Measurements from ENCODE around the gene HS1BP3. TPM values are rescaled to one million over a fixed set of nuclear protein-coding genes. Genes with fewer than 3 reads are reported as not detected.

The HS1BP3 gene
- total and polyA plus RNA-seq, 8 donors: 13.8 to 105 (median 23.3) TPM

DNA sequence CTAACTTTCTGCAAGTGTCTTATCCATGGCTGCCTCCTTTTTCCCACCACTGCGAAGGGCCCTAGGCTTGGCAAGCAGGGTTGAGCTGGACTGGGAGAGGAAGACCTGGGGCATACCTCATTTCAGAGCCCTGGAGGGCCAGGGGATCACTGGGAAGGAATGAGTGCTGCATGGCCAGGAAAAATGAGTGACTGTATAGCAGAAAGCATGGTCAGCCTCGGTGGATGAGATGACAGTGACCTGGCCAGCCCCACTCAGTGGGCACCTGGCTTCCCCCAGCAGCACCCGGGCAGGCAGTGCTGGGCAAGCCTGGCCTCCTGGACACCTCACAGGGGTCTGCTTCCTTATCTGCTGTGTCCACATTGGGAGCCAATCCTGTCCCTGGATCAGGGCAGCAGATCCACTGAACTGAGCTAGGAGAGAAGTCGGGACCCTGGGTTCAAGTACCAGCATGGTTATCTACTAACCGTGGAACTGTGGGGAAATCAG lies 76.4 kb downstream of the HS1BP3 start:
- intact Hi-C loops (cut with DNase I; ENCODE audit: low total_unique reads): no loop called here
- H3K27ac ChIP-seq: peak overlapping the region in 3 of 5 donors; percentile 41 to 67 (median 44)
- peaks cover 24 to 52% (median 44%) of the 10 kb centered on the region in 4 donors for H3K4me1 ChIP-seq
- H3K36me3 ChIP-seq: no peaks in the 10 kb centered on the region
- no peaks in the 10 kb centered on the region for H3K9me3 ChIP-seq
- H3K4me3 ChIP-seq: no peak overlapping the region
- 84 to 98% (median 92%) methylated on average over 3 to 5 of the region's 5 CpGs for WGBS, 5 donors
- TF ChIP-seq EP300 (IDR thresholded peaks at IDR 0.05) (no peak), POLR2AphosphoS5 (IDR thresholded peaks at IDR 0.05) (no peak), POLR2A (IDR thresholded peaks at IDR 0.05) (no peak)
- TF ChIP-seq, protein P1, sequence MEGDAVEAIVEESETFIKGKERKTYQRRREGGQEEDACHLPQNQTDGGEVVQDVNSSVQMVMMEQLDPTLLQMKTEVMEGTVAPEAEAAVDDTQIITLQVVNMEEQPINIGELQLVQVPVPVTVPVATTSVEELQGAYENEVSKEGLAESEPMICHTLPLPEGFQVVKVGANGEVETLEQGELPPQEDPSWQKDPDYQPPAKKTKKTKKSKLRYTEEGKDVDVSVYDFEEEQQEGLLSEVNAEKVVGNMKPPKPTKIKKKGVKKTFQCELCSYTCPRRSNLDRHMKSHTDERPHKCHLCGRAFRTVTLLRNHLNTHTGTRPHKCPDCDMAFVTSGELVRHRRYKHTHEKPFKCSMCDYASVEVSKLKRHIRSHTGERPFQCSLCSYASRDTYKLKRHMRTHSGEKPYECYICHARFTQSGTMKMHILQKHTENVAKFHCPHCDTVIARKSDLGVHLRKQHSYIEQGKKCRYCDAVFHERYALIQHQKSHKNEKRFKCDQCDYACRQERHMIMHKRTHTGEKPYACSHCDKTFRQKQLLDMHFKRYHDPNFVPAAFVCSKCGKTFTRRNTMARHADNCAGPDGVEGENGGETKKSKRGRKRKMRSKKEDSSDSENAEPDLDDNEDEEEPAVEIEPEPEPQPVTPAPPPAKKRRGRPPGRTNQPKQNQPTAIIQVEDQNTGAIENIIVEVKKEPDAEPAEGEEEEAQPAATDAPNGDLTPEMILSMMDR (IDR thresholded peaks at IDR 0.05): no peak
- H3K27me3 ChIP-seq: no peaks in the 10 kb centered on the region
- no peak for DNase-seq

DNA sequence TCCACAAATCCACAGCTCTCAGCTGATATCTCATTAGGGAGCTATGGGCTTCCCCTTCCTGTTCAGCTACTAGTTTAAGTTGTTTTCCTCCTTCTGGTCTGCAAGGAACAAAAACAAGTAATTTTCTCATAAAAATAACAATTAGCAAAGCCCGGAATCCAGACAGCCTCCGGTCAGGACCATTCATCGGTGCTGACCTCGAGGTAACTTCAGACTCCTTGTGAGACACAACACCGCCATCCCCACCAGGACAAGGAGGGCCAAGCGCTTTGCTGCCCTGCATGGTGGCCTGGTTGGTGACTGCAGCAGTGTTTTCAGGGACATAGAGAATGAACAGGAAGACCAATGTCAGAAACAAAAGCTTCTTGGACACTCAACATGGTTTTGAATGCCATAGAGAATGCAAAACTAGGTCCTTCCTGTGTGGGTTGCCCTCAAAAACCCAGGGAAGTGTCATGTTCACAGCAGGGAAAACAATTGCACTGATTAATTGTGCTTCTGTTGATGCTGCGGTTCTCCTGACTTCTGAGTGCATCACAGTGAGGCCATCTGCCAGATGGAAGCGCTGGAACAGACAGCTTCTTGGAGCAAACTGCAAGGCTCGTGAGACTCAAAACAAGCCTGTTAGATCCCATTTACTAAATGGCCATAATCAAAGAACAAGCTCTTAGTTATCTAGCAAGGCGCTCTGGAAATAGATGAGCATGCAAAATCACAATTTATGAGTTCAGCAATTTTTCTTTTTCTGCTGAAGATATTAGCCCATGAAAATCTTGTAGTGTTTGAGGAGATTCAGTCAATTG lies 77.1 kb downstream of the HS1BP3 start:
- Histone ChIP-seq H3K4me3 (no peak overlapping the region), H3K27ac (peak overlapping the region in 4 of 5 donors; percentile 24 to 67 (median 44)), H3K9me3 (no peaks in the 10 kb centered on the region), H3K36me3 (no peaks in the 10 kb centered on the region), H3K4me1 (peaks cover 17 to 45% (median 37%) of the 10 kb centered on the region in 4 donors), H3K27me3 (no peaks in the 10 kb centered on the region)
- 74 to 83% (median 78%) methylated on average over 7 to 10 of the region's 10 CpGs for WGBS, 5 donors
- peak in 1 of 2 donors; percentile 85 for DNase-seq
- intact Hi-C loops (cut with DNase I; ENCODE audit: low total_unique reads): no loop called here
- no peak for TF ChIP-seq POLR2AphosphoS5 (IDR thresholded peaks at IDR 0.05)
- TF ChIP-seq EP300 (IDR thresholded peaks at IDR 0.05): no peak
- TF ChIP-seq POLR2A (IDR thresholded peaks at IDR 0.05): no peak
- TF ChIP-seq, protein P1 (IDR thresholded peaks at IDR 0.05): no peak

DNA sequence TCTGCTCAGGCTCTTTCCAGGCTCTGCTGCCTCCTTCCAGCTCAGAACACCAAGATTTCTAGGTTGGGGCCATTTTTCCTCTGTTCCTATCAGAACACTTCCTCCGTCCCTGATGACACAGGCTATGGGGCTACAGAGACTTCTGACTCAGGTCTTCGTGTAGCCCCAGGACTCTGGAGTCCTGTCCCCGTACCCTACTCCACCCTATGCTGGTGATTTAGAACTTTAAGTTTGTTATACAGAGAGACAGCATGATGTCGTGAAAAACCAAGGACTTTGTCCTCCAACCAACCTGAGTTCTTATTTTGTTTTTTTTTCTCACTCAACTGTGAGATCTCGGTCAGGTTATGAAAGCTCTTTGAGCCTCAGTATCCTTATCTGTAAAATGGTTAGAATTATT lies 78.7 kb downstream of the HS1BP3 start:
- TF ChIP-seq, protein P1 (IDR thresholded peaks at IDR 0.05): no peak
- TF ChIP-seq POLR2AphosphoS5 (IDR thresholded peaks at IDR 0.05) (no peak), POLR2A (IDR thresholded peaks at IDR 0.05) (no peak), EP300 (IDR thresholded peaks at IDR 0.05) (no peak)
- intact Hi-C loops (cut with DNase I; ENCODE audit: low total_unique reads): no loop called here
- no peaks in the 10 kb centered on the region for H3K36me3 ChIP-seq
- H3K9me3 ChIP-seq: no peaks in the 10 kb centered on the region
- no peak for DNase-seq
- H3K27me3 ChIP-seq: no peaks in the 10 kb centered on the region
- H3K4me3 ChIP-seq: no peak overlapping the region
- 83 to 90% (median 85%) methylated on average over 5 of the region's 5 CpGs for WGBS, 5 donors
- H3K27ac ChIP-seq: peak overlapping the region in 2 of 5 donors; percentile 9 to 15
- peaks cover 5 to 29% (median 22%) of the 10 kb centered on the region in 4 donors for H3K4me1 ChIP-seq

DNA sequence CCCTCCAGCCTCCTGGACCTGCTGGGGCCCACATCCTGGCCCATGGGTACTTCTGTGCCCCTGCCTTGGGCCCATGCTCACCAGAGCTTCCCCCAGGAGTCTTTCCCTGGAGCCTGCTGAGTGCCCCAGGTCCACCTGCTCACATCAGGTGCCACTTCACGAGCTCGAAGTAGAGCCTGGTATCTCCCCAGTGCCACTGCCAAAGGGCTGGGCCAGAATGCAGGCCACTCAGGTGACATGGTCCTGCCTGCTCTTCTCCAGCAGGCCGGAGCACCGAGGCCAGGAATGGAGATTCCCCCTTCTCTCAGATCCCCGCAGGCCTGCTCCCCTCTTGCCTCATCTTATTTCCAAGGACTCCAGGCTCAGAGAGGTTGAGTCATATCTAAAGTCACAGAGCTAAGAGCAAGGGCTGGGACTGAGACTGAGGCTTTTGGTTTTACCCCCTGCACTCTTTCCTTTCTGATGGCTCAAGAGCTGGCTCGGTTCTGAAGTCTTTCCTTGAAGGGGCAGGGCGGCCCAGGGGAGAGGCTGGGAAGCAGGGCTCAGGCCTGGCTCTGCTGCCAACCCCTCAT lies 79.2 kb downstream of the HS1BP3 start:
- no peak for DNase-seq
- intact Hi-C loops (cut with DNase I; ENCODE audit: low total_unique reads): no loop called here
- no peak overlapping the region for H3K4me3 ChIP-seq
- peaks cover 5 to 24% (median 17%) of the 10 kb centered on the region in 4 donors for H3K4me1 ChIP-seq
- no peaks in the 10 kb centered on the region for H3K9me3 ChIP-seq
- no peaks in the 10 kb centered on the region for H3K27me3 ChIP-seq
- no peak for TF ChIP-seq POLR2A (IDR thresholded peaks at IDR 0.05)
- TF ChIP-seq POLR2AphosphoS5 (IDR thresholded peaks at IDR 0.05): no peak
- TF ChIP-seq, protein P1 (IDR thresholded peaks at IDR 0.05): no peak
- no peak for TF ChIP-seq EP300 (IDR thresholded peaks at IDR 0.05)
- H3K27ac ChIP-seq: peak overlapping the region in 3 of 5 donors; percentile 9 to 29 (median 15)
- H3K36me3 ChIP-seq: no peaks in the 10 kb centered on the region
- WGBS, 5 donors: 77 to 89% (median 79%) methylated on average over 7 of the region's 7 CpGs
